Central memory CD8-positive, alpha-beta T cell (primary cell): ENCODE data around the gene FLT1.

Experiments used
- ATAC-seq: fragments of 150-1000 bp; cut with Tn5 transposase; replicated peaks from 2 replicates; pipeline ENCODE4 v1.10.0; 2022; ENCODE audit warnings: mild to moderate bottlenecking, moderate FRiP score, moderate number of reproducible peaks; ENCODE audit not compliant: poor library complexity, severe bottlenecking; ENCODE audit errors: extremely low read depth
- DNase-seq, 2 donors: peaks; one replicate each; pipeline ENCODE4 v3.0.0; 2021; ENCODE audit warnings: low spot score in 2 of 2
- H3K27ac Mint-ChIP-seq: one replicate; pipeline ENCODE4 v1.8.0; 2022; ENCODE audit warnings: low read depth, mild to moderate bottlenecking, moderate library complexity, mixed read lengths
- H3K27me3 Mint-ChIP-seq: one replicate; pipeline ENCODE4 v1.8.0; 2022; ENCODE audit warnings: mixed read lengths
- H3K36me3 Mint-ChIP-seq: one replicate; pipeline ENCODE4 v1.8.0; 2022; ENCODE audit warnings: mild to moderate bottlenecking, moderate library complexity, mixed read lengths; ENCODE audit not compliant: insufficient read depth
- H3K4me1 Mint-ChIP-seq: one replicate; pipeline ENCODE4 v1.8.0; 2022; ENCODE audit warnings: mixed read lengths
- H3K4me3 Mint-ChIP-seq: one replicate; pipeline ENCODE4 v1.8.0; 2022; ENCODE audit warnings: mild to moderate bottlenecking, moderate library complexity, mixed read lengths
- H3K9me3 Mint-ChIP-seq: one replicate; pipeline ENCODE4 v1.8.0; 2022; ENCODE audit warnings: mixed read lengths

The FLT1 gene

DNA sequence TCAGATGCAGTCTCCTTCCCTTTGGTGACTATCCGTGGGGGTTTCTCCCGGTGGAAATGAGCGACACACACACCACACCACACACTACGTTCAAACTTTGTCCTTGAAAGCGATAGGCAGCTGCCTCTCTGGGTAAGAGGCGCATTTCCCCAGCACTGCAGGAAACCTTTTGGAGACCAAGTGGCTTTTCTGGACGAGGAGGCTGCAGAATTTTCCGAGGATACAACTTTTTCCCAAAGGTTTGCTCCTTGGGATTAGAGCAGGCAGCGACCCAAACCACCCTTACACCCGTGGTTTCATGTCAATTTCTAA, 38.2 kb upstream of the FLT1 start:
- H3K36me3 Mint-ChIP-seq = no peaks in the 10 kb centered on the region
- no peaks in the 10 kb centered on the region for H3K4me1 Mint-ChIP-seq
- peaks cover 39% of the 10 kb centered on the region for H3K27me3 Mint-ChIP-seq
- DNase-seq = no peak
- no peak for ATAC-seq
- no peak overlapping the region for H3K27ac Mint-ChIP-seq
- H3K4me3 Mint-ChIP-seq = no peak overlapping the region
- H3K9me3 Mint-ChIP-seq = no peaks in the 10 kb centered on the region

DNA sequence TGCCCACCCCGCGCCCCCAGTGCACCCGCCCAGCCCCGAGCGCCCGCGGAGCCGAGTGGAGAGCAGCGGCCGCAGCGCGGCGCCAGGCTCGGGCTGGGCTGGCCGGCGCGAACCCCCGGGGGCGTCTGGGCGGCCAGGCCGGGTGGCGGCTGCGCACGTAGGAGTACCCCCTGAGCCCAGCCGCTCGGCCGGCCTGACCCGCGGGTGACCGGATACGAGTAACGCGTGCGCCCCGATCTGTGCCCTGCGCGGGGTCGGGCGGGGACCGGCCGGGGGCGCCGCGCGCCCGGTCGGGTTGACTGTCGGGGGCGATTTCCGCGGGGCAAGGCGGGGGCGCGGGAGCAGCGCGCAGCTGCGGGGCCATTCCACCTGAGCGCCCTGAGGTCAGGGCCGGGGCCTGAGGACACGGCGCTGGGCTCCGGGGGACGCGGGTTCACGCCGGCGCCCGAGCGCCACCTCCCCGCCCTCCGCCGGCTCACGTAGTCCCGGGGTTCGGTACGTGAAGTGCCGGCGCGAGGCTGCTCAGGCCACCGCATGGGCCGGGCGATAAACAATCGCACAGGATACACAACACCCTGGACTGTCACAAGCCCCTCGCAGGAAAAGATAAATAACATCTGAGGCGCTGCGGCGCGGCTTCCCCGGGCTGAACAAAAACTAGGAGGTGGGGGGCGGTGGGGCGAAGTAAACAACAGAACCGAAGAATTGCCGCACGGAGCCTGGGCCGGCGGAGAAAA, 37.6 kb upstream of the FLT1 start:
- no peaks in the 10 kb centered on the region for H3K9me3 Mint-ChIP-seq
- ATAC-seq = no peak
- peaks cover 39% of the 10 kb centered on the region for H3K27me3 Mint-ChIP-seq
- no peak for DNase-seq
- H3K27ac Mint-ChIP-seq = no peak overlapping the region
- H3K4me3 Mint-ChIP-seq = no peak overlapping the region
- no peaks in the 10 kb centered on the region for H3K36me3 Mint-ChIP-seq
- H3K4me1 Mint-ChIP-seq = no peaks in the 10 kb centered on the region

DNA sequence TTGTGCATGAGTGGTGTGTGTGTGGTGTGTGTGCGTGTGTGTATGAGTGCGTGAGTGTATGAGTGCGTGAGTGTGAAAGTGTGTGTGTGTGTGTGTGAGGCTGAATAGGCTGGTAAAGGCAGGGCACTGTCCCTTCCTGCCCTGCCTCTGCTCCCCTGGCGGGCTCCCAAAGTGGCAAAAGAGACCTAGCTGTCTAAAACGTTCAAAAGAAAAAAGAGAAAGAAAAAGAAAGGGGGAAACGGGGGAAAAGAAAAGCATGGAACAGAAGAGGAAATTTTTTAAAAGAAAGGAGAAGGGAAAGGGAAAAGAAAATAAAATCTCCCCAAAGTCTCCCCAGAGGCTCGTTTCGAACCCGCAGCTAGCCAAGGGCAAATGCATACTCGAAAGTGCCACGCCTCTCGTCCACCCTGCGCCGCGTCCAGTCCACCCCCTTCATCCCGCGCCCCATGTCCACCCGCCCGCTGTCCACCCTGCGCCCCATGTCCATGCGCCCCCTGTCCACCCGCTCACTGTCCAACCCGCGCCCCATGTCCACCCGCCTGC, 37.0 kb upstream of the FLT1 start:
- ATAC-seq (no peak), DNase-seq (no peak)
- H3K27me3 Mint-ChIP-seq = peaks cover 36% of the 10 kb centered on the region
- no peaks in the 10 kb centered on the region for H3K36me3 Mint-ChIP-seq
- H3K4me1 Mint-ChIP-seq = no peaks in the 10 kb centered on the region
- H3K9me3 Mint-ChIP-seq = no peaks in the 10 kb centered on the region
- no peak overlapping the region for H3K27ac Mint-ChIP-seq
- no peak overlapping the region for H3K4me3 Mint-ChIP-seq

DNA sequence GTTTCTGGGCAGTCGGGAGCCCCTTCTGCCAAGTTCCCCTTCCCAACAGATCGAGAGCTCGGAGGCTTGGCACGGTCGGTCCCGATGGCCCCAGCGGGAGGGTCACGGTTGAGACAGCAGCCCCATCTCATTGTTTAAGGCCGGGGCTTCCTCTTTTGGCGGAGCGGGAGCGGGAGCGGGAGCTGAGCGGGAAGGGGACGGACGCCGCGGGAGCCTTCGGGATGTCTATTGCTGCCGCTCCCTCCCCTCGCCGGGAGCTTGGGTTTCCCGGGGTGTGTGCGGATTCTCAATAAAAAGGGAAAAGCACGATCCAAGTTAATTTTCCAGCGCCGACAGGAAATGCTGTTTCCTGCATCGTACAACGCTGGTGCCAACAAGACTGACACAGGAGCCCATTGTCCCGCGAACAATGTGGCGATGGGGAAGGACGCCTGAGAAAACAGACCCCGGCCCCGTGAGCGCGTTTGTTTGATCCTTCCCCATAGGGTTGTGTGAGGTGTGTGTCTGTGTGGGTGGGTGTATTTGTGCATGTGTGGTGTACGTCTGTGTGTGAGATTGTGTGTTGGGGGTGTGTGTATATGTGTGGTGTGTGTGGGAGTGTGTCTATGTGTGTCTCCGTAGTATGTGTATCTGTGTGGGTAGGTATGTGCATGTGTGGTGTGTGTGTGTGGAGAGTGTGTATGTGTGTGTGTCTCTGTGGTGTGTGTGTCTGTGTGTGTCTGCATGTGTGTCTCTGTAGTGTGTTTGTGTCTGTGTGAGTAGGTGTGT, 36.3 kb upstream of the FLT1 start:
- Mint-ChIP-seq H3K36me3 (no peaks in the 10 kb centered on the region), H3K4me1 (no peaks in the 10 kb centered on the region), H3K4me3 (no peak overlapping the region), H3K27me3 (peaks cover 30% of the 10 kb centered on the region), H3K9me3 (no peaks in the 10 kb centered on the region), H3K27ac (no peak overlapping the region)
- DNase-seq = no peak
- no peak for ATAC-seq

DNA sequence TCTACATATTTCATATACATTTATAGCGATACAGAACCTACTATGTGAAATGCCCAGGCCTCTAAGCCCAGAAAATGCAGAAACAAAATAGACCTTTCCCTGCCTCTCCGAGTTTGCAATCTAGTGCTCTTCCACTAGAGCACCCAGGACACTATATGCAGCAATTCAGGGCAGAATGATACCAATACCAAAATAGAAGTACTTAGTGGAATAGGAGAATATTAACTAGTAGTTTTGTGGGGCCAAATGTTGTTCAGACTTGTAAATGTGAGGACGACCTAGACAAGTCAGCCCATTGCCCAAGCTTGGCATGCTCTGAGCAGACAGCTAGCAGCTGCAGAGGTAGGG, 35.8 kb upstream of the FLT1 start:
- Mint-ChIP-seq H3K4me1 (no peaks in the 10 kb centered on the region), H3K27ac (no peak overlapping the region), H3K9me3 (no peaks in the 10 kb centered on the region), H3K4me3 (no peak overlapping the region), H3K27me3 (peaks cover 33% of the 10 kb centered on the region), H3K36me3 (no peaks in the 10 kb centered on the region)
- DNase-seq = no peak
- no peak for ATAC-seq

DNA sequence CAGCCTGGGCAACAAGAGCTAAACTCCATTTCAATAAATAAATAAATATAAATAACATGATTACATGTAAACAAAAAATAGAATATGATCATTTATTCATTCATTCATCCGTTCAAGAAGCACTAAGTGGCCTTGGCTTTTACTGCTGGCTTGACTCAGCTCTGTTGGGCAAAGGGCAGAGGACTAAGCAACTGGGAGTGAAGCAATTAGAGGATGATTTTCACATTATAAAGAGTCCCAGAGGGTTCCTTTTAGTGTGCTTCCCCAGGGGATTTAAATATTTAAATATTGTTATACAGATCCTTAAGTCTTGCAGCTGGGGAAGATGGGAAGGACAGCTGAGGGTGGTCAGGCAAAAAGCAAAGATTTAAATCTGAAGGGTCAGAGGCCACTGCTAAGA, 34.9 kb upstream of the FLT1 start:
- Mint-ChIP-seq H3K27ac (no peak overlapping the region), H3K27me3 (peaks cover 36% of the 10 kb centered on the region)
- no peak for ATAC-seq

DNA sequence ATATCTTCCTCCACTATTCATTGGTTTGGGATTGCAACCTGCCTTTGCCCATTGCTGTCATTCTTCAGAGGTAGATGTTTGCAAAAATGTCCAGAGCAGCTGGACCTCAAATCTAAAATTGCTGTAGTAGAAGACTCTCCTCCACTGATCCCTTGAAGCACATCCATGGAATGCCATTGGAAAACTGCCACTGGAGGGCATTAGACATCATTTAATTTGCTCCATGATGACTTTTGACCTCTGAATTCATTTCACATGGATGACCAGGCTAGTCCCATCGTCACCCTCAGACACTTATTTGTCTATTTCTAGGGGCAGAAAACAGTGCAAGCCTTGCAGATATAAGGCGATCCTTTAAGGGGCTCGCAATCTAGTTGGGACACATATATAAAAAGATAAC, 33.9 kb upstream of the FLT1 start:
- Mint-ChIP-seq H3K4me1 (no peaks in the 10 kb centered on the region), H3K27ac (no peak overlapping the region), H3K9me3 (no peaks in the 10 kb centered on the region), H3K27me3 (peaks cover 31% of the 10 kb centered on the region), H3K4me3 (no peak overlapping the region), H3K36me3 (no peaks in the 10 kb centered on the region)
- DNase-seq (no peak), ATAC-seq (no peak)

More for the DNA sequence above, 34.9 kb upstream of the FLT1 start:
- H3K9me3 Mint-ChIP-seq = no peaks in the 10 kb centered on the region
- no peaks in the 10 kb centered on the region for H3K4me1 Mint-ChIP-seq
- H3K4me3 Mint-ChIP-seq = no peak overlapping the region
- no peak for DNase-seq
- H3K36me3 Mint-ChIP-seq = no peaks in the 10 kb centered on the region

DNA sequence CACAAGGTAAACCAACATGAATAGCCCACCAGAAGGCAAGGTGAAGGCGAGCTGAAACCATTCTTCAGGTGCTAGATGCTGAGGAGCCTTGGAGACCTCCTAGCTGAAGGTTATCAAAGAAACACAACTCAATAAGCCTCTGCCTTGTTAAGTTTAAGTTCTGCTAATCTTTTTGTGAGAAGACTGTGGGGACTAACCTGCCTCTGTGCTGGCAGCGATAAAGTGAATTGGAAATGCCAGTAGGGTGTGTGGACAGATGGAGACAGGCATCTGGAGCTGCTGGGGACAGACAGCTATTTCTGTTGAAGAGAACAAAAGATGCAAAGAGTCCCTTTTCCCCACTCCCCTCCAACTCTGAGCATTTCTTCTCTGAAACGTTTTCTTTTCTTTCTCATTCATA, 33.5 kb upstream of the FLT1 start:
- no peak for DNase-seq
- no peak overlapping the region for H3K27ac Mint-ChIP-seq
- H3K36me3 Mint-ChIP-seq = no peaks in the 10 kb centered on the region
- H3K4me3 Mint-ChIP-seq = no peak overlapping the region
- no peaks in the 10 kb centered on the region for H3K4me1 Mint-ChIP-seq
- H3K27me3 Mint-ChIP-seq = peaks cover 29% of the 10 kb centered on the region
- no peak for ATAC-seq
- H3K9me3 Mint-ChIP-seq = no peaks in the 10 kb centered on the region

DNA sequence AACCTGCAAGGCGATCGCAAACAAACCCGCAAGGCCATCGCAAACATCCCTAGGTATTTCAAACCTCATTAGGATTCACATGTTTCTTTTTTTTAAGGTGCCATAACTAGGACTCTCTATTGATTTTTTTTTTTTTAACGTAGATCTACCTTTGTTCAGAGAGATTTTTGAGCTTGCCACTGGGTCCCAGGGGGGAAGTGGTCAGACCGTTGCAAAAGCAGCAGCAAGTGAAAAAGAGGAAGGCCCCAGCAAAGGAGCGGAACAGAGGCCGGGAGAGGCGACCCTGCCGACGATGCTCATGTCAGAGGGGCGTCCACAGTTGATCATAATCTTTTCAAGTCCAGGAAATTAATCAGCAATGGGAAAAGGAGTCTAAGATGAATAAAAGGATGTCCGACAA, 32.7 kb upstream of the FLT1 start:
- ATAC-seq = no peak
- Mint-ChIP-seq H3K9me3 (no peaks in the 10 kb centered on the region), H3K4me3 (no peak overlapping the region), H3K27me3 (peaks cover 29% of the 10 kb centered on the region), H3K36me3 (no peaks in the 10 kb centered on the region), H3K27ac (no peak overlapping the region), H3K4me1 (no peaks in the 10 kb centered on the region)
- no peak for DNase-seq

DNA sequence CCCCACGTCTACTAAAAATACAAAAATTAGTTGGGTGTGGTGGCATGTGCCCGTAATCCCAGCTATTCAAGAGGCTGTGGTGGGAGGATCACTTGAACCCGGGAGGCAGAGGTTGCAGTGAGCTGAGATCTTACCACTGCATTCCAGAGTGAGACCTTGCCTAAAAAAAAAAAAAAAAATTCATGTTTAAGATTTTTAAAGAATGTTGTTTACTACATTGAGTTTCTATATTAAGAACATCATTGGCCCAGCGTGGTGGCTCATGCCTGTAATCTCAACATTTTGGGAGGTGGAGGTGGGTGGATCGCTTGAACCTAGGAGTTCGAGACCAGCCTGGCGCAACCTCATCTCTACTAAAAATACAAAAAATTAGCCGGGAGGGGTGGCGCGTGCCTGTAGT, 31.9 kb upstream of the FLT1 start:
- DNase-seq (no peak), ATAC-seq (no peak)
- no peak overlapping the region for H3K27ac Mint-ChIP-seq
- H3K27me3 Mint-ChIP-seq = peaks cover 29% of the 10 kb centered on the region
- no peaks in the 10 kb centered on the region for H3K4me1 Mint-ChIP-seq
- H3K9me3 Mint-ChIP-seq = no peaks in the 10 kb centered on the region
- H3K36me3 Mint-ChIP-seq = no peaks in the 10 kb centered on the region
- no peak overlapping the region for H3K4me3 Mint-ChIP-seq

DNA sequence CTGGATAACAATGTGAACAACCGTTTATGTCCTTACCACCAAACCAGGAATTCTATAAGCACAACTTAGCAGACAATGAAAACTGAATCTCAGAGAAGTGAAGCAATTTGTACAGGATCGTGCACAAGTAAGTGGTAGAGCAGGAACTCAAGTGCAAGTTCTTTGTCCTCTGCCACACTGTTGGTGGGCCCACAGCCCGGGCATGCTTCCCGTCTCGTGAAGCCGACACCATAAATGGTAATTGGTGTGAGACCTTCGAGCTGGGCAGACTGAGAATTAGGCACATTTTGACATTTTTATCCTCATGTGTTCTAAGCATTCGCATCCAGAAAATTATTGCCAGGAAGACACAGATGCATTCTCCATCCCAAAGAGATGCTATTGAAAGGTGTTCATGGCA, 27.9 kb upstream of the FLT1 start:
- Mint-ChIP-seq H3K36me3 (no peaks in the 10 kb centered on the region), H3K4me3 (no peak overlapping the region), H3K4me1 (no peaks in the 10 kb centered on the region), H3K9me3 (no peaks in the 10 kb centered on the region), H3K27me3 (peaks cover 26% of the 10 kb centered on the region), H3K27ac (no peak overlapping the region)
- no peak for DNase-seq
- ATAC-seq = no peak

DNA sequence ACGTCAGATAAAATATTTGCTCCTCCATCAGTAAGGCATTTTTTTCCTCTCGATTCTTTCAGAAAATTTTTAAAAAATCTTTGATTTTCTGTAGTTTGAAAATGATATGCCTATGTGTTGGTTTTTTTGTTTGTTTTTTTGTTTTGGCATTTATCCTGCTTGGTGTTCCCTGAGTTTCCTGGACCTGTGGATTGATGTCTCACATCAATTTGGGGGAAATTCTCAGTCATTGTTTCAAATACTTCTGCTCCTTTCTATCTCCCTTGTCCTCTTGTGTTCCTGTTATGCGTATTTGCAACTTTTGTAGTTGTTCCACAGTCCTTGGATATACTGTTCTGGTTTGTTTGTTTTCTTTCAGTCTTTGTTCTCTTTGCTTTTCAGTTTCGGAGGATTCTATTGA, 18.8 kb upstream of the FLT1 start:
- no peaks in the 10 kb centered on the region for H3K4me1 Mint-ChIP-seq
- no peak overlapping the region for H3K27ac Mint-ChIP-seq
- H3K36me3 Mint-ChIP-seq = no peaks in the 10 kb centered on the region
- H3K9me3 Mint-ChIP-seq = no peaks in the 10 kb centered on the region
- H3K4me3 Mint-ChIP-seq = no peak overlapping the region
- H3K27me3 Mint-ChIP-seq = peaks cover 47% of the 10 kb centered on the region
- no peak for DNase-seq
- ATAC-seq = no peak

DNA sequence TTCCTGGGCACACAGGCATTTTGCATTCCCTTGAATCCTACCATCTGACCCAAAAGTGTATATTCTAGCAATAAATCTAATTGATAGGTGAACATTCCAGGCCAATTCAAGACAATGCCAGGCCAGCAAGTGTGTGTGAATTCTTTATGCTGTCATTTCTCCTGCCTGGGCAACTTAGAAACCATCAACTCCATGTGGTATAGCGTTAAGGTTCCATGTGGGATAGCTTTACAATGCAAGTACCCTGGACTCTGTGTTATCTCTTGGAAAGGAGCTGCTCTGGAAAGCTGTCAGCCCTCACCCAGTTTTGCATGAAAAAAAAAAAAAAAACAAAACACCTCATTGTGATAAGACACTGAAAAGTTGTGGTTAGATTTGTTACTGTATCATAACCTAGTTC, 15.6 kb upstream of the FLT1 start:
- H3K27ac Mint-ChIP-seq = no peak overlapping the region
- no peak for DNase-seq
- H3K4me1 Mint-ChIP-seq = no peaks in the 10 kb centered on the region
- H3K9me3 Mint-ChIP-seq = no peaks in the 10 kb centered on the region
- H3K36me3 Mint-ChIP-seq = no peaks in the 10 kb centered on the region
- H3K4me3 Mint-ChIP-seq = no peak overlapping the region
- peaks cover 36% of the 10 kb centered on the region for H3K27me3 Mint-ChIP-seq
- no peak for ATAC-seq
